Daoy (cell line): ENCODE data around the gene PPFIA4. TPM values are rescaled to one million over a fixed set of nuclear protein-coding genes. Genes with fewer than 3 reads are reported as not detected.

Source experiments
- DNase-seq: peaks from one replicate; pipeline ENCODE4 v3.0.0-alpha.2; 2015; ENCODE audit warnings: low read depth
- total RNA-seq: library from RNA; depleted of rRNA; stranded (reverse); fragments of >200 nt; shearing (Covaris generic); gene quantifications from 2 replicates; pipeline ENCODE4 v1.2.3, GENCODE V29; 2014; rRNA removed

Gene PPFIA4
- total RNA-seq, 1 experiment from 2014 or later: 0.11 TPM

DNA sequence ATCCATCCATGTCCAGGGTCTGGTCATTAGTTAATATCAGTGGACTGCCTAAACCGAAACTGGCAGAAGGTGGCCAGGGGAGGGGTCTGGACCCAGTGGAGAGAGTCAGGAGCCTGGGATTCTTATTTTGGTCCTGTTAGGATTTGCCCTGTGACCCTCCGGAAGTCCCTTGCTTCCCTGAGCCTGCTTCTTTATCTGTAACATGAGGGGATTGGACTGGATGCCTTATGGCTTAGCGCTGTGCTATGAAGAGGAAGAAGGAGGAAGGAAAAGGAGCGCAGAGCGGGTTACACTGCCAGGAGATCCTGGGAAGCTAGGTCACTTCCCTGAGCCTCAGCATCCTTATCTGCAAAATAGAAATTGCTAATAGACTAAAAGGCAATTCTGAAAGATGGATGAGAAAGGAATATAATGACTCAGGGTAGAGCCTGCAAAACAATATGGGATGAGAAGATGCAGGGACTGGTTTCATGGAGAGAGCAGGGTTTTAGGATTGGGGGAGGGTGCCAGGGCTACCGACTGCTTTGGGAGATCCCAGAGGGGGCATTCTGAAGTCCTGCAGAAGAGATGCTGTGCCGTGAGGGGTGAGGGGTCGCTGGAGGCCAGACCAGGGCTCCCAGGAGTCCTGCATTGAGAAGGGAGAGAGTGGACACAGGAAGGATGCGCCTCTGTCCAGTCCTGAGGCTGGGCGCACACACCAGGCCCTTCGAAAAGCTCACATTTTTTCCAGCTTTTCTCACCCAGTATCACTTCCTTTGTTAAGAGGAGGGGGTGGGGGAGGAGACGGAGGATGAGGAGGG, 100.8 kb downstream of the PPFIA4 start:
- DNase-seq: no peak

DNA sequence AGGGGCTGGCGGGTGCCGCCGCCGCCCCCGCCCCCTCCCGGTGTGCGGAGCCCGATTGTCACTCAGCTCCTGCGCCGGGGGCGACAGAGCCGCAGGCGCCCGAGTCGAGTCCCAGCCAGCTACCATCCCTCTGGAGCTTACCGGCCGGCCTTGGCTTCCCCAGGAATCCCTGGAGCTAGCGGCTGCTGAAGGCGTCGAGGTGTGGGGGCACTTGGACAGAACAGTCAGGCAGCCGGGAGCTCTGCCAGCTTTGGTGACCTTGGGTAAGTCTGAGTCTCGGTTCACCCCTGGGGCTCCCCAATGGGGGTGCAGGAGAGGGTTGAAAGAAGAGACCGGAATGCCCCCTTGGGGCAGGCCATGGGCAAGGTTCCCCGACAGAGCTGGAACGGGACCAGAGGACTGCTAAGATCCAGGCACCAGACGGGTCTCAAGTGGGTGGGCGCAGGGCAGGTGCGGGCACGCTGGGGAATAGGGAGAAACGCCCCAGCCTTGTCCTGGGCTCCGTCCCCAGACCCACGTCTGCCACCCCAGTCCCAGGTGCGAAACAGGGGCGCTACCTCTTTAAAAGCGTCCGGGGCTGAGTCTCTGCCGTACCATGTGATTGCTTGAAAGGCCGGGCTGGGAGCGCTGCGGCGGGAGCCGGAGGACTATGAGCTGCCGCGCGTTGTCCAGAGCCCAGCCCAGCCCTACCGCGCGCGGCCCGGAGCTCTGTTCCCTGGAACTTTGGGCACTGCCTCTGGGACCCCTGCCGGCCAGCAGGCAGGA, 101.6 kb downstream of the PPFIA4 start, which contains the start of gene ADORA1:
ADORA1 (plus strand) TSS at position 61 of the 765 bp plus-strand sequence. CDS start 1,116 bp downstream, outside the sequence.
- peak; percentile 73 for DNase-seq

DNA sequence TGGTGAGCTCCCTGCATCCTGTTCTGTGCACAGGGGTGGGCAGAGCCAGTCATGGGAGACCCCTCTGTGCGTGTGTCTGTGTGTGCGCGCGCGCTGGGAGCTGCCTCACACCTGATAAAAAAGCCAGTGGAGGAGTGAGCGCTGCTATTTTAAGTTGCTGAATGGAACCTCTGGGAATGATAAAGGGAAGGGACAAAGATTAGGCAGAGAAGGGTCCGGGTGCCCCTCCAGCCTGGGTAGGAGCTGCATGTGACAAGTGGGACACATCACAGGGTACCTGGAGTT, 102.1 kb downstream of the PPFIA4 start:
- no peak for DNase-seq

Other genes with a start within 250 kb of the PPFIA4 start
- gene KDM5B, start 218.1 kb upstream of the PPFIA4 start, total RNA-seq: 42.7 and 44.4 TPM in 2 replicates
- not detected in 2 replicates for gene PCAT6, start 215.5 kb upstream of the PPFIA4 start, total RNA-seq
- 5.8 and 5.9 TPM in 2 replicates for gene RABIF, start 137.3 kb upstream of the PPFIA4 start, total RNA-seq
- 22.4 and 34.8 TPM in 2 replicates for gene KLHL12, start 99.3 kb upstream of the PPFIA4 start, total RNA-seq
- 86.9 and 114 TPM in 2 replicates for gene ADIPOR1, start 68.2 kb upstream of the PPFIA4 start, total RNA-seq
- gene CYB5R1, start 59.2 kb upstream of the PPFIA4 start, total RNA-seq: 21.6 and 30.0 TPM in 2 replicates
- gene TMEM183A, start 19.1 kb upstream of the PPFIA4 start, total RNA-seq: 94.8 and 121 TPM in 2 replicates
- gene MYOG, start 59.5 kb downstream of the PPFIA4 start, total RNA-seq: not detected in 2 replicates
- 0.89 and 2.7 TPM in 2 replicates for gene ADORA1, start 101.2 kb downstream of the PPFIA4 start, total RNA-seq
- not detected in 2 replicates for gene MYBPH, start 149.3 kb downstream of the PPFIA4 start, total RNA-seq
- not detected in 2 replicates for gene CHI3L1, start 160.2 kb downstream of the PPFIA4 start, total RNA-seq
- not detected in 2 replicates for gene CHIT1, start 203.2 kb downstream of the PPFIA4 start, total RNA-seq